ENCODE measurements around the gene SCO1.
"Not testable (repeated sequence)": the region's sequence is repeated elsewhere in the genome, so short reads cannot be mapped to it uniquely, and the experiment has no call there.

The SCO1 gene

GRCh38 chr17:10725262-10725661 is 27.9 kb upstream of the SCO1 start:
- no peak for DNase-seq

GRCh38 chr17:10724546-10725195 is 27.3 kb upstream of the SCO1 start:
- DNase-seq, result no peak

GRCh38 chr17:10718547-10718946 is 21.2 kb upstream of the SCO1 start:
- no peak for DNase-seq

DNA sequence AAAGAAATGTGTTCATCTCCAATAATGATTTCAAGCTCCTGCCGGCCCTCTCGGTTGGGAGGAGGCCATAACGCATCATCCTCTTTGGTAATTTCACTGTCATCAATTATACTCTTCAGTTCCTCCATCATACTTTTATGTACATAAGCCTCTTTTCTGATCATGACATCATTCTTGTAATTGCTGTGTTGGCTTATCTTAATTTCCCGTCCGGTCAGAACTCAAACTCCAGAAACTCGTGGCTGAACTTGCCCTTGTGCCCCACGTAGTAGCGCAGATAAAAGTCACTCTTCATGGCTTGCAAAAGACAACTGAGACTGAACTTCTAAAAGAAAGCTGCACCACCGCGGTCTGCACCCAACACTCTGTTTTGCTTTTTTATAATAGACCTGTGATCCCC is 18.9 kb upstream of the SCO1 start:
- DNase-seq, result no peak

- no peak for DNase-seq
These were observed 16.0 kb upstream of the SCO1 start for GRCh38 chr17:10713318-10713717.

GRCh38 chr17:10705727-10706126 is 8.4 kb upstream of the SCO1 start:
- DNase-seq, result no peak

DNA sequence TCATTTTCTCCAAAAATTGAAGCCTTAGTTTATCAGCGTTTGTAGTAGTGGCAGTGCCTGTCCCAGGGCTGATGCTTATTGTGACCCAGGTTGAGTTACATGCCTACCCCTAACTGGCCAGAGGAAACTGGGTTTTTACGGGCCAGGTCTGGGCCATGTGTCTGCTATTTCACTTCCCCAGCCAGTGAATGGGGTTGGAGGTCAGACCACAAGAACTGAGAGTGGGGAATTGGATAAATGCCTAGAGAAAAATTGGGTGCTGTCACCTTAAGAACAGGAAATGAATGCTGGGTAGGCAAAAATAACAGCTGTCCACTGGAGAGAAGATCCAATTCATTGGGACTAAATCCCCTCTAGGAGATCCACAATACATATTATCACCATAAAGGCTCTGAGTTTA is 5.2 kb upstream of the SCO1 start:
- DNase-seq, result no peak

DNA sequence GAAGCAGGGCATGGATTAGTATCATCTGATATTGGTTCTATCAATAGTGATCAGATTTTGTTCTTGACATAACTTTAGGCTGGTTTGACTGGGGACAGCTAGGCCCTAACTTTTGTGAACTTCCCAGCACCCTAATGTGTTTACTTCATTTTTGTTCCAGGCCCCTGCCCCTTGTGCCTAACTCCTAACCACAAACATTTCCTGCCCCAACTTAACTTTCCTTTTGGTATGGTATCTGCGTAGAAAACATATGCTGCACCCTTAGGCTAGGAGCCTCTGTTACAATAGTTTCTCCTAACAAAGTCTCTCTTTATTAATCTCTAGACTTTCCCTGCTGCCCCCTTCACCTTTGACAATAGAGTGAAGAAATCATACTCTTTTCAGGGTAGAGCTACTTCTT is 2.5 kb upstream of the SCO1 start:
- DNase-seq, result no peak

DNA sequence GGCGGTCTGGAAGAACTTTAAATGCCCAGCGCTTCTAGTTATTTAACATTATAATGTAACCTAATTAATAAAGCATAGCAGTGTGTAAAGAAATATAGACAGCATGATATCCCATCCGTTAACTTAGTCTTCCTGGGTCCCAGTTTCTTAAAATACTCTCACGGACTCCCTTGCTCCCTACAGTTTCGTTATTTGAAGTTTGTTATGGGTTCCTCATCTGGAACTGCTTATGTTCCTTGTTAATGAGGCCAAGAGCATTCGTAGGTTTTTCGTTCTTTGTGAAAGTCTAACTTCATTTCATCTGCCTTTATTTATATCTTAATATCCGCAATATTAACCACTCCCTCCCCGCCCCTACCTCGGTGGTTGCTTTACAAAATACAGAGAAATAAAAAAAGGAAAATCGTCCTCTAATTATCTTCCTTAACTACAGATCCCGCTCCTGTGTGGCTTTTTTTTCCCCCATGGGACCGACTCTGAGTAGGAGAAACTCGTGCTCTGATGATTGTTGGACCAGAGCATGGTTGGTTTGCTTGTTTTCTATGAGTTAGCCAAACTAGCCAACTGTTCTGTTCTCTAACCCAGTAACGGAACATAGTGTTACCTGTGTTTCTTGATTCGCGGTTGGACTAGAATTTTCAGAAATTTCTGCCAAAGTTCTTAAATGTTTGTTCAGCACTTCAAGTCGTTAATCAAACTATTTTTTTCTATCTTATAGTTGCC is 924 bp upstream of the SCO1 start:
- peak; percentile 5 for DNase-seq

DNA sequence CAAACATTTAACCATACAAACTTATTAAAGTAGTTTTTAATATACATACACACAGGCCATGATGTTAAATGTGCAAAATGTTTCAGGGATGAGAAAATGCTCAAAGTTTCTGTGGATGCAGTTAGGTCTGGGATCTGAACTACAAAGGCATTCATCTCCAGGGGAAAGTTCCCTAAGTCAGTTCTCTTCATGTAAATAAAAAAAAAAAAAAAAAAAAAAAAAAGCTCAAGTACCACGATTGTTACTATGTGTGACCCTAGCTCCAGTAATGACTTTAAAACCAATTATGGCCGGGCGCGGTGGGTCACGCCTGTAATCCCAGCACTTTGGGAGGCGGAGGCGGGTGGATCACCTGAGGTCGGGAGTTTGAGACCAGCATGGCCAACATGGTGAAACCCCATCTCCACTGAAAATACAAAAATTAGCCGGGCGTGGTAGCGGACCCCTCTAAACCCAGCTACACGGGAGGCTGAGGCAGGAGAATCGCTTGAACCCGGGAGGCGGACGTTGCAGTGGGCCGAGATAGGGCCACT is 1.4 kb downstream of the SCO1 start:
- not testable (repeated sequence) for DNase-seq

- DNase-seq, result no peak
These were observed 9.8 kb downstream of the SCO1 start for GRCh38 chr17:10687499-10687898.

- peak; percentile 4 for DNase-seq
These were observed 13.5 kb downstream of the SCO1 start for GRCh38 chr17:10683853-10684252.

- DNase-seq, result no peak
These were observed 15.4 kb downstream of the SCO1 start for GRCh38 chr17:10681866-10682446.

DNA sequence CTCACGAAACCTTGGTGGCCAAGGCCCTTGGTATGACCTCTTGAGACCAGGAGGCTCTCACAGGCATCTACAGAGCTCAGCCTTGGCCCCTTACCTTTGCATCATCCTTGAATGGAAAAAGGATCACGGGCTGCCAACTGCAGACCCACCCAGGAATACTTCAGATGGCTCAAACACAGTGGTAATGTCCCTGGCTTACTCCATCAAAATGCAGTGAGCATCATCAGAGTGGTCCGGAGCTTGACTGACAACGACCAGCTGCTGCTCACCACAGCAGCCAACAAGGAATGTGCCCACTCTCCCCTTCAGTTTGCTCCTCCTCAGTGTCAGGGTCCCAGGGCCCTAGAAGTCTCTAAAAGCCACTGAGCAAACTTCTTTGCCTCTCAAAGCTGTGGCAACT is 22.6 kb downstream of the SCO1 start:
- no peak for DNase-seq

DNA sequence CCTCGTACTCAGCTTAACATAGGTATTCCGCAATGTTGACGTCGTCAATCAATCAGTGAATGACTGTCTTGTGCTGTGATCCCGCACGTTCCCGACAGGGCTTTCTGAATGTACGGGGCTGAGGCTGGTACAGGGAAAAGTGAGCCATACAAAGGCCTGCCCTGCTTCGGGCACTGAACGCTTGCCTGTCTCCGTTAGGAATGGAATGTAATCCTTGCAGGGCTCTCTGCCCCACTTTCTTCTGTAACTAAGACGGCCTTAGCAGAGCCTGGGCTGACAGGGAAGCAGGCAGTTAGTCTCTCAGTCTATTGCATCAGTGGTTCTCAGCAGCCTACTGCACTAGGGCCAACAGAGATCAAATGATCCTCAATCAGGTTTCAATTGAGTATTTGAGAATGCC is 24.0 kb downstream of the SCO1 start:
- no peak for DNase-seq

GRCh38 chr17:10668775-10669174 is 28.6 kb downstream of the SCO1 start:
- DNase-seq, result no peak

DNA sequence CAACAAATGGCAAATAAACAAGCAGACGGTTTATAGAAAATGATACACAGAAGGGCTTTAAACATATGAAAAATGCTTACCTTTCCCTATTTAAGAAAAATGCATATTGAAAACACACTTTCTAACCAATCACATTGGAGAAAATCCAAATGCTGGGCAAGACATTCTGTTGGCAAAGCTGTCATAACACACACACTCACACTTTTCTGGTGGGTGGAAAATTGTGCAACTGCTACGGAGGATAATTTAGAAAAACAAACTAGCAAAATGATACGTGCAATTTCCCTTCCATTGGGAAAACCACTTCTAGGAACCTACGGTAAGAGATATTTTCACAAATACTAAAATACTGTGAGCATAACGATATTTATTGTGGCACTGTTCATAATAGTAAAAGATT is 30.4 kb downstream of the SCO1 start:
- no peak for DNase-seq

GRCh38 chr17:10664571-10664970 is 32.8 kb downstream of the SCO1 start:
- no peak for DNase-seq

DNA sequence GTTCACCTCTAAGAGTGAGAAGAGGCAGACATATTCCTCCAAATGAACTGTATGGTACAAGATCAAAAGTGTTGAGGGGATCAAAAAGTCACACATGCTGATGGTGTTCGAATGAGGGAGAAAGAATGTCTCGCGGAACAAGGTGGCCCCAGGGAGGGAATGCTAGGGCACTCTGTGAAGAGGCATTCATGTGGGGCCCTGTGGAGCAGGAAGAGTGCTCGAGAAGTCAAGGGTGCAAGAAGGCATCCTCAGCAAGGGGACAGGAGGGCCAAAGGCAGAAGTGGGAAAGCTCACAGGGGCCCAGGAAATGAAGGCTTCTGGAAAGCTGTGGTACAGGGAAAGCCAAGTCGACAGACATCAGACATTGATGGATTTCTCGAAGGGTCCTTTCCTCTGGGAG is 34.1 kb downstream of the SCO1 start:
- DNase-seq, result no peak

GRCh38 chr17:10661437-10661836 is 35.9 kb downstream of the SCO1 start:
- DNase-seq, result no peak

DNA sequence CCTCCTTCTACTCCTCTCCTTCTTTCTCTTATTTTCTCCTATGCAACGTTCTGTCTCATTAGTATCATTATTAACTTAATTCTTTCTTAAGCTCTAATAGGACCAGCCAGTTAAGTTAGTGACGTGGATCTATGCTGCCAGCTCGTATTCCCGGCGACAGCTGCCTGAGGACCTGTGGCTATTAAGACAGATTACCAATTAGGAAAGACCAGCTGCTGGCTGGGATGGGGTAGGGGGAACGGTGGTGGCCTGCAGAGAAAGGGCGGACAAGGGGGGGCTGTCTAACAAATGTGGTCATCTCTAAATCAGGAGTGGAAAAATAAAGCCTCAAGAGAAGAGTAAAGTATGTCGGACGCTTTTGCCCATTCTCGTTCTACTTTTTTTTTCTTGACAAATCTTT is 39.5 kb downstream of the SCO1 start:
- no peak for DNase-seq

GRCh38 chr17:10657148-10657547 is 40.2 kb downstream of the SCO1 start, which contains the start of gene MYH3:
TSS of gene MYH3 (minus strand) at chr17:10657309. CDS start at chr17:10655064, 2,245 bp downstream.
- no peak for DNase-seq

DNA sequence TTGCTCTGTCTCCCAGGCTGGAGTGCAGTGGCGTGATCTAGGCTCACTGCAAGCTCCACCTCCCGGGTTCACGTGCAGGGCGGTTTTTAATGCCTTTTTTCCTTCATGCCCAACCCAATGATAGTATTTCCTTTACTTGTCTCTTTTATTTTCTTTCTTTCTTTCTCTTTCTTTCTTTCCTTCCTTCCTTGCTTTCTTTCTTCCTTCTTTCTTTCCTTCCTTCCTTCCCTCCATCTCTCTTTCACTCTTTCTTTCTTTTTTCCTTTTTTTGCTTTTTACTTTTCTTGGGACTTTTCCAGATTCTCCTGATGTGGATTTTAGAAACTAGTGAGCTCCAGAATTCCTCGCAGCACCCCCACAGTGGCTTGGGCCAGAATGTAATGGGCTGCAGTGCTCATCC is 43.3 kb downstream of the SCO1 start:
- no peak for DNase-seq

DNA sequence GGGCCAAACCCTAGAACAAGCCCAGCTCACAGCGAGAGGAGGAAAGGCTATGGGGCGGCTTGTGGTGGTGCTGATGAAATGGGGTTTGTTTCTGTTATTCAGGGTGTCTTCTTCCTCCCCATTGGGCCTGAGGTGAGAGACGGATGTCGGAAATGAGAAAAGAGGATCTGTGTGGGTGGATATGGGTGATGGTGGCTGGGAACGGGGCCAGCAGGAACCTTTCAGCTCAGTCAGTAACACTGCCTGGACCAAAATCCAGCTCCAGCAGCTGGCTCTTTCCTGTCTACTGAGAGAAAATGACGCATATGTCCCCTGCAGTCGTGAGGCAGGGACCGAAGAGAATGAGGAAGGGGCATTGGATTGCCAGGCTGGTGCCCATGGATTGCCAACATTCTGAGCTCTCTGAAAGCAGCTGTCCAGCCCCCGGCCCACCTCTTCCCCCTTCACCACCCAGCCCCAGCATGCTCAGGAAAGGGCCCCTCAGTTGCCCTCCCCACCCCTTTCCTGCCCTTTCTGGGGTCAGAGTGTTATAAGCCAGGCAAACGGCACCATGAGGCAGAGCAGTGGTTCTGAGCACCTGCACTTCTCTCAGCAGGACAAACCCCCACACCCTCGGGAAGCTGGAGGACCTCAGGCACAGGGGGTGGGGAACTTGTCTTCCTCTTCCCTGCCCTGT is 44.2 kb downstream of the SCO1 start:
- DNase-seq, result no peak

Data from SHP77 treated with DMSO at 0.1 percent for 48 hours (cell line).